ENCODE results near the gene PLA2G4D.
"Not testable (repeated sequence)": the region's sequence is repeated elsewhere in the genome, so short reads cannot be mapped to it uniquely, and the experiment has no call there.

Gene PLA2G4D

DNA sequence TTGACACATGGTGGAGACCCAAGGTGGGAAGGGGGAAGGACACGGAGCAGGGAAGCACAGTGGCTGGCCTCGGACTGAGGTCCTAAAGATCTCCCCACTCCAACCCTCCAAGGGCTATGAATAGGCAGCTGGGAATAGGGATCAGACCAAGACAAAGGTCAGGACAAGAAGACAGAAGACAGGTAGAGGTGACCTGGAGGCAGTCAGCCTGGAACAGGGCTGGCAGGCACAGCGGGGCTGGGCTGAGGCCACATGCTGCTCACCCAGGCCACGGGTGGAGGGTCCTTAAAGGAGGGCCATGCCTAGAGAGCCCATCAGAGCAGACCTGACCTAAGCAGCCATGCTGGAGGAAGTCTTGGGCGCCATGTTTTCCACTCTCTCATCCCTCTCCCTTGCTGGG, 2.7 kb upstream of the PLA2G4D start:
- Mint-ChIP-seq H3K36me3 (ENCODE audit: insufficient read depth) (no peaks in the 10 kb centered on the region), H3K9me3 (no peaks in the 10 kb centered on the region), H3K4me1 (no peaks in the 10 kb centered on the region), H3K4me3 (no peak overlapping the region), H3K27me3 (peaks cover 38% of the 10 kb centered on the region), H3K27ac (ENCODE audit: low read depth) (no peak overlapping the region)
- ATAC-seq (replicated peaks; ENCODE audit: extremely low read depth, poor library complexity, severe bottlenecking) = no peak
- DNase-seq (ENCODE audit: low spot score in 2 of 2) = no peak

DNA sequence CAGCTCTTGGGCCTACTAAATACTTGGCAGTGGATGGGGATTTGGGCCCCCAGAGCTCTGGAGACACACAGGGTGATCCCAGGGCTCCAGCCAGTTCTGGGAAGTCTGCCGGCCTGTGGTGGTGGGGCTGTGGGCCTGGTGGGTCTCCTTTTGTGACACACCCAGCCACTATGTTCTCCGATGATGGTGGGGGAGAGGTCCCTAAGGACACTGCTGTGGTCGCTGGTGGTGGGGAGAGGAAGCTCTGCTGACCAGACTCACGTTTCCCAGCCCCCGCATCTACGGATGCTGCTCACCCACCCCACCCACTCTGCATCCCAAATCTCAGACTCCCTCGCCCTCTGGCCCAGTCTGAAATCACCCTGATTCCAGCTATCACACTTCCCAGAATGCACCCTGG, 396 bp downstream of the PLA2G4D start:
- Mint-ChIP-seq H3K4me3 (no peak overlapping the region), H3K9me3 (no peaks in the 10 kb centered on the region), H3K27me3 (peaks cover 56% of the 10 kb centered on the region), H3K4me1 (no peaks in the 10 kb centered on the region), H3K36me3 (ENCODE audit: insufficient read depth) (no peaks in the 10 kb centered on the region), H3K27ac (ENCODE audit: low read depth) (no peak overlapping the region)
- ATAC-seq (replicated peaks; ENCODE audit: extremely low read depth, poor library complexity, severe bottlenecking) = no peak
- DNase-seq (ENCODE audit: low spot score in 2 of 2) = no peak

DNA sequence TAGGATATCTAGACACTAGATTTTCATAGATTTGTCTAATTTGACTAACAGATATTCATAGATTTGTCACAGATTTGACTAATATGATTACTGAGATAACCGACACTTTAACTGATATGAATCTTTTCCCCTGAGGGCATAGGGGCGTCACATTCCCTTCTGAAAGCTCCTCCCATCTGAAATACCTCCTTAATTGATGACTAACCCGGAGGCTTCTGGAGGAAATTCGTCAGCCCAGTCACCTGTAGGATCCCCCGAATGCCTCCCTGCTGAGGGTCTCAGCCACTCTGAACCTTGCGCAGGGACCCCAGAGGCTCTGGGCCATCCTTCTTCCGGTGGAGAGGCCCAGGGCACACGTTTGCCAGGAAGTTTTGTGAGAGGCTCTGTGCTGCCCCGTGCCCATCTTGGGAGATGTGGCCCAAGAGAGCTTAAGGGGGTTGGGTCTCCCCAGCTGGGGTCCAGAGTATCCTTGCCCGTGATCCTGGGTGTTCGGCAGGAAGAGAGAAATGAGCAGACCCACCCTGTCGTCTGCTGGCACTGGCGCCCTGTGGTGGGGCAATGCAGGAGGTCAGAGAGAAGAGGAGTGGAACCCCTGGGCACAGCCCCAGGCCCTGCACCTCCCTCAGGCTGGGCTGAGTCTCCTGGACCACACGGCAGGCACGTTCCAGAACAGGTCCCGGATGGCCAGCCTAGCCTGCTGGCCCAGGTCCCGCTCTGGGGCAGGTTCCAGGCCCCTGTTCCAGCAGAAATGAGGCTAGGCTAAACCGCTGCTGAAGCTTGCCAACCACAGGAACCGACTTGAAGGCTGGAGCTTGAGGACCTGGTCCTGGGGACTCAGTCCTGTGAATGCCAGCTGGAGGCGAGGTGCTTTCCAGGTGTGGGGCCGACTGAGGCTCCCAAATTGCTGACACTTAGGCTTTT, 1.7 kb downstream of the PLA2G4D start:
- H3K9me3 Mint-ChIP-seq = no peaks in the 10 kb centered on the region
- H3K4me3 Mint-ChIP-seq = no peak overlapping the region
- H3K36me3 Mint-ChIP-seq (ENCODE audit: insufficient read depth) = no peaks in the 10 kb centered on the region
- DNase-seq (ENCODE audit: low spot score in 2 of 2) (no peak), ATAC-seq (replicated peaks; ENCODE audit: extremely low read depth, poor library complexity, severe bottlenecking) (no peak)
- no peaks in the 10 kb centered on the region for H3K4me1 Mint-ChIP-seq
- H3K27me3 Mint-ChIP-seq = peaks cover 56% of the 10 kb centered on the region
- no peak overlapping the region for H3K27ac Mint-ChIP-seq (ENCODE audit: low read depth)

DNA sequence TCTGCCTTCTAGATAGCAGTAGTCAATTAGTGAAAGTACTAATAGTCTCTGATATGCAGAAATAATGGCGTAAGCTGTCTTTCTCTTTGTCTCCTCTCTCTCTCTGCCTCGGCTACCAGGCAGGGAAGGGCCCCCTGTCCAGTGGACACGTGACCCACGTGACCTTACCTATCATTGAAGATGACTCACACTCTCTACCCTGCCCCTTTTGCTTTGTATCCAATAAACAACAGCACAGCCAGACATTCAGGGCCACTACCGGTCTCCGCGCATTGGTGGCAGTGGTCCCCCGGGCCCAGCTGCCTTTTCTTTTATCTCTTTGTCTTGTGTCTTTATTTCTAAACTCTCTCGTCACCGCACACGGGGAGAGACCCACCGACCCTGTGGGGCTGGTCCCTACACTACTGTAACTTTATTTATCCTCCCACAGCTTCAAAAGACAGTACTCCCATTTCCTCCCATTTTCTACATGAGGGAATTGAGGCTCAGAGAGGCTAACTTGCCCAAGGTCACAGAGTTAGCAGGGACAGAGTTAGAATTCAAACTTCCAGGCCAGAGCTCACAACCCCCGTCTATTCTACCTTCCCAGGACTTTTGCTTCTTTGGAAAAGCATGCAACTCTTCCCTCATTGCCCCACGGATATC, 2.5 kb downstream of the PLA2G4D start:
- not testable (repeated sequence) for H3K4me3 Mint-ChIP-seq

DNA sequence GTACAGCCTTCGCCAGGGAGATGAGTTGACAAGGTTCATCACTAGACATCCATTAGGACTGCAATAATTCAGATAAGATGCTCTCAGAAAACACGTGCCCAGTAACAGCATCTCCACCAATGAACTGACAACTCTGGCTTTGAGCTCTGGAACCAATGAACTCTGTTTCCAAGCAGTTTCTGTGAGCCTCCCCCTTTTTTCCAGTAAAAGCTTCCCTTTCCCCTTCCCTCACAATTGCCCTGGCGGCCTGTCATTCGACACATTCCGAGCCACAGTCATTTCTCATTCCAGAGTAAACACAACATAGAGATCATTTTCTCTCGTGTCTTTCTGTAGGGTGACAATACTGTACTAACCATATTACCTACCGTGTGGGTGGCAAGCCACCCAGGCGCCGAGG, 3.6 kb downstream of the PLA2G4D start:
- H3K9me3 Mint-ChIP-seq = no peaks in the 10 kb centered on the region
- no peak for DNase-seq (ENCODE audit: low spot score in 2 of 2)
- H3K27me3 Mint-ChIP-seq = peaks cover 55% of the 10 kb centered on the region
- ATAC-seq (replicated peaks; ENCODE audit: extremely low read depth, poor library complexity, severe bottlenecking) = no peak
- no peak overlapping the region for H3K4me3 Mint-ChIP-seq
- no peaks in the 10 kb centered on the region for H3K36me3 Mint-ChIP-seq (ENCODE audit: insufficient read depth)
- H3K27ac Mint-ChIP-seq (ENCODE audit: low read depth) = no peak overlapping the region
- no peaks in the 10 kb centered on the region for H3K4me1 Mint-ChIP-seq

More for the DNA sequence above, 2.5 kb downstream of the PLA2G4D start:
- not testable (repeated sequence) for DNase-seq (ENCODE audit: low spot score in 2 of 2); ATAC-seq (replicated peaks; ENCODE audit: extremely low read depth, poor library complexity, severe bottlenecking); H3K9me3 Mint-ChIP-seq; H3K27ac Mint-ChIP-seq (ENCODE audit: low read depth); H3K4me1 Mint-ChIP-seq; H3K36me3 Mint-ChIP-seq (ENCODE audit: insufficient read depth)
- peaks cover 56% of the 10 kb centered on the region for H3K27me3 Mint-ChIP-seq

DNA sequence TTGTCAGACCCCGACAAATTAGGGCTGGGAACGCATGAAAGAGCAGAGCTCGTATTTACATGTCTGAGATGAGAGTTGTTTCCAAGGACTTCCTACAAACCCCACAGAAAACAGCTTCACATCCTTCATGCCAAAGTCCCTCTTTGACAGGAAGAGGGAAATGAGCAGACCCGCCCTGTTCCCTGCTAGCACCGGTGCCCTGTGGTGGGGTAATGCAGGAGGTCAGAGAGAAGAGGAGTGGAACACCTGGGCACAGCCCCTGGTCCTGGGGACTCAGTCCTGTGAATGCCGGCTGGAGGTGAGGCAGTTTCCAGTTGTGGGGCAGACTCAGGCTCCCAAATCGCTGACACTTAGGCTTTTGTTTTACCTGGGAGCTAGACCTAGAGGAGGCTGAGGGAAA, 4.0 kb downstream of the PLA2G4D start:
- no peak for ATAC-seq (replicated peaks; ENCODE audit: extremely low read depth, poor library complexity, severe bottlenecking)
- no peak overlapping the region for H3K4me3 Mint-ChIP-seq
- no peak overlapping the region for H3K27ac Mint-ChIP-seq (ENCODE audit: low read depth)

DNA sequence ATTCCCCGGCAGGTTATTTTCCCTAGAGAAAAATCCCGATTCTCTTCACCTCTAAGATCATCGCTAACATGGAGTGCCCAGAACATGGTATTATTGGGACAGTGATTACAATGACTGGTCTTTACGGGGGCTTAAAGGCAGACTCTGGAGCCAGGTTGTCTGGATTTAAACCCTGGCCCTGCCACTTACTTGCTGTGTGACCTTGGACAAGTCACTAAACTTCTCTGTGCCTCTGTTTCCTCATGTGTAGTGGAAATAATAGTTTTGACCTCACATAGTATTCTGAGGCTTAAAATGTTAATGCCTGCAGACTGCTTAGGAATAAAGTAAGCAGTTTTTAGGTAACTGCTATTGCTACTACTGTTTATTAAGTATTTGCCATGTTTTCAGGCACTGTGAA, 4.4 kb downstream of the PLA2G4D start:
- no peak for ATAC-seq (replicated peaks; ENCODE audit: extremely low read depth, poor library complexity, severe bottlenecking)
- Mint-ChIP-seq H3K4me3 (no peak overlapping the region), H3K9me3 (no peaks in the 10 kb centered on the region), H3K4me1 (no peaks in the 10 kb centered on the region), H3K36me3 (ENCODE audit: insufficient read depth) (no peaks in the 10 kb centered on the region), H3K27ac (ENCODE audit: low read depth) (no peak overlapping the region), H3K27me3 (peaks cover 56% of the 10 kb centered on the region)
- DNase-seq (ENCODE audit: low spot score in 2 of 2) = no peak

More for the DNA sequence above, 4.0 kb downstream of the PLA2G4D start:
- no peaks in the 10 kb centered on the region for H3K36me3 Mint-ChIP-seq (ENCODE audit: insufficient read depth)
- peaks cover 55% of the 10 kb centered on the region for H3K27me3 Mint-ChIP-seq
- no peaks in the 10 kb centered on the region for H3K9me3 Mint-ChIP-seq
- no peak for DNase-seq (ENCODE audit: low spot score in 2 of 2)
- no peaks in the 10 kb centered on the region for H3K4me1 Mint-ChIP-seq

DNA sequence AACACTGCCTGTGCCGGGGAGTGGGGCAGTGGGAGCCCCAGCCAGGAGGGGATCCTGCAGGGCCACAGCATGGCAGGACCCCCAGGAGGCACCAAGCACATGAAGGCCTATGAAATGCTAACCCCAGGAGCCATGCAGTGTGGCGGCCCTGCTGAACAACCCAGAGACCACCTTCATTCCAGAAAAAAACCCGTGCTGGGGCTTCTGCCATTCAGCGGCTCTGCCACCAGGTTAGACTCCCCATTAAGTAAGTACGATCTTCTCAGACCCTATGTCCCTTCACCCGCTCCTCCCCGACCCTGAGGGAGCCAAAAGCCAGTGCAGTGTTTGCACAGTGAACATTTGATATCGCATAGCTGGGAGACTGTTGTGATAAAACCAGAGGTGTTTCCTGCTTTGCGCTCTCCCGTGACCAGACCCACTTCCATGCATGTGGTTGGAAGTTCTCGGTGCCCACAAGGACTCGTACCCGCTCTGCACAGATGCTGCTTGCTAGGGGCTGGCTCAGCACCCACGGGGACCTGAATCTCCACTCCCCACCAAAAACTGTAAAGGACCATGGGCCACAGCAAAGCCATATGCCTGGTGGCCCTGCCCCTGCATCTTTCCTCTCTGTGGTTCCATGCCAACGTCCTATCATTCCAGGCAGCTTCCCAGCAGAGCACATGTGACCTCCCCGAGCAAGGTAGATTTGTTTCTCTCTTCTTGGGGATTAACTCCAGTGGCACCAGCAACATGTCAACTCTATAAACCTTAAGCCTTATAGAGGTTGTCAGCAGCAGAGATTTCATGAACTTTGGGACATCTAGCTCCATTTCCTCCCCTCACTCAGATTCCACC, 5.3 kb downstream of the PLA2G4D start:
- DNase-seq (ENCODE audit: low spot score in 2 of 2) (no peak), ATAC-seq (replicated peaks; ENCODE audit: extremely low read depth, poor library complexity, severe bottlenecking) (no peak)
- Mint-ChIP-seq H3K36me3 (ENCODE audit: insufficient read depth) (no peaks in the 10 kb centered on the region), H3K27ac (ENCODE audit: low read depth) (no peak overlapping the region), H3K27me3 (peaks cover 65% of the 10 kb centered on the region), H3K9me3 (no peaks in the 10 kb centered on the region), H3K4me3 (no peak overlapping the region), H3K4me1 (no peaks in the 10 kb centered on the region)

DNA sequence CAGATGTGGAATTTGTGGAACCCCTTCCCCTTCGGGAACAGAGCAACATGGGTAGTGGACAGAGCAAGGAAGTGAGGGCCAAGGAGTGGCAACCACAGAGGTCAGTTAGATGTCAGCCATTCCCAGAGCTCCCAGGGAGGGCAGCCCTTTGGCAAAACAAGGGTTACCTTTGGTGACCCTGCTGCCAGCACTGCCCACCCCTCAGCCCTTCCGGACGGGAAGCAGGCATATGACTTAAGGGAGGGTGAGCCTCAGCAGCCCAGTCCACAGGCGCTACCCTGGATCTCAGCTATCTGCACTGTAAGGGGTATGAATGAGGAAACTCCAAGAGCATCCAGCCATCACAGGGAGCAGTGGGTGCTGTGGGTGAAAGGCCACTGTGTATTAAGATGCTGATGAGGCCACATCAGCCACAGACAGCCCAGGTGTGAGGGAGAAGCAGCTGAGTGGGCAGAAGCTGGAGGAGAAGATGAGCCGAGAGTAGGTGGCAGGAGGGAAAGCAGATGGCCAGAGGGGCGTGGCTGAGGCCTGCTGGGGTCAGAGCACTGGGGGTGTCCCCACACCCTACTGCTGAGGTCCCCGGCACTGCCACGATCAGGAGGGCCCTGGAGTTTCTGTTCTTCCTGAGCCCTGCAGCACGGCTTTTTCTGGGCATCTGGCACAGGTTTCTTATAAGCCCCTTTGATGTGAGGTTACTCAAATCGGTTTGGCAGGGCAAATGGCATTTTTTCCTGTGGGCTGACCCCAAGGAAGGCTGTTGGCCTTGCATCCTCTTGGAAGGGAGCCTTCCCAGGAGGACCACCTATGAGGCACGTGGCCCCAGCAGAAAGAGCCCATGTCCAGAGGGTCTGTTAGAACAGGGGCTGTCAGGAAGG, 6.2 kb downstream of the PLA2G4D start:
- H3K36me3 Mint-ChIP-seq (ENCODE audit: insufficient read depth) = no peaks in the 10 kb centered on the region
- H3K4me1 Mint-ChIP-seq = no peaks in the 10 kb centered on the region
- H3K27me3 Mint-ChIP-seq = peaks cover 72% of the 10 kb centered on the region
- ATAC-seq (replicated peaks; ENCODE audit: extremely low read depth, poor library complexity, severe bottlenecking) (no peak), DNase-seq (ENCODE audit: low spot score in 2 of 2) (no peak)
- H3K4me3 Mint-ChIP-seq = no peak overlapping the region
- no peaks in the 10 kb centered on the region for H3K9me3 Mint-ChIP-seq
- no peak overlapping the region for H3K27ac Mint-ChIP-seq (ENCODE audit: low read depth)

DNA sequence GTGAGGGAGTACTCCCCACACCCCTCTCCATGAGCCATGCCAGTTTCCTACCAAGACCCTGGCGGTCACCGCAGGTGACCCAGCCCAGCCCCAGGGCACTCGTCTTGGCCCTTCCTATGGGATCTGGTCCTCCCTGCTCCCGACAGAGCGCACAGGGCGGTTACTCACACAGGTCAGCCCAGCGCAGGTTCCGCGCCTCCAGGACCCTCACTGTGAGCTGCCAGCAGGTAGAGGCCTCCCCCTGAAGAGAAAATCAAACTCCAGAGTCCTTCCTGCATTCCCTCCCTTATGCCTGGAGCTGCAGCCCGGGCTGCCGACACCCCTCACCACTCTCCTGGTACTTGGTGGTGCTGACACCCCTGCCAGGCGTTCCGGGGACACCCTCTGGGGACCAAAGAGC, 6.9 kb downstream of the PLA2G4D start:
- Mint-ChIP-seq H3K36me3 (ENCODE audit: insufficient read depth) (no peaks in the 10 kb centered on the region), H3K27ac (ENCODE audit: low read depth) (no peak overlapping the region), H3K4me3 (no peak overlapping the region), H3K9me3 (no peaks in the 10 kb centered on the region), H3K27me3 (peaks cover 67% of the 10 kb centered on the region), H3K4me1 (no peaks in the 10 kb centered on the region)
- no peak for DNase-seq (ENCODE audit: low spot score in 2 of 2)
- ATAC-seq (replicated peaks; ENCODE audit: extremely low read depth, poor library complexity, severe bottlenecking) = no peak

DNA sequence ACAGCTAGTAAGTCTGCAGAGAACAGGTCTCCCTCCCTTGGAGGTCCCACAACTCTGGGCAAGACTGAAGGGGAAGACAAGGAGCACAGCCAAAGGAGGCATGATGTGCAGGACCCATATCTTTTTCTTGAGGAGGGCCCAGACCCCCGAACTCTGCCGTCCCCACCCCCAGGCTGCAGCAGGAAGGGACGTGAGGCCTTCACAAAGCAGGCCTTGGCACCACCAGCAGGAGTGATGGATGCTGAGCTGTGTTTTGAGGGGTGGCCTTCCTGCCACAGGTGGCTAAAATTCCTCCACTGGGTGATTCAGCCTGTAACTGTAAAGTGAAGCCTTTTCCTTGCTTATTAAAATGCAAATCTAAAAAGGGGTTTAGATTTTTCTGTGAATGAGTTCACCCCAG, 8.6 kb downstream of the PLA2G4D start:
- Mint-ChIP-seq H3K36me3 (ENCODE audit: insufficient read depth) (no peaks in the 10 kb centered on the region), H3K27ac (ENCODE audit: low read depth) (no peak overlapping the region), H3K4me1 (no peaks in the 10 kb centered on the region), H3K4me3 (no peak overlapping the region), H3K9me3 (no peaks in the 10 kb centered on the region), H3K27me3 (peaks cover 65% of the 10 kb centered on the region)
- DNase-seq (ENCODE audit: low spot score in 2 of 2) = no peak
- no peak for ATAC-seq (replicated peaks; ENCODE audit: extremely low read depth, poor library complexity, severe bottlenecking)

DNA sequence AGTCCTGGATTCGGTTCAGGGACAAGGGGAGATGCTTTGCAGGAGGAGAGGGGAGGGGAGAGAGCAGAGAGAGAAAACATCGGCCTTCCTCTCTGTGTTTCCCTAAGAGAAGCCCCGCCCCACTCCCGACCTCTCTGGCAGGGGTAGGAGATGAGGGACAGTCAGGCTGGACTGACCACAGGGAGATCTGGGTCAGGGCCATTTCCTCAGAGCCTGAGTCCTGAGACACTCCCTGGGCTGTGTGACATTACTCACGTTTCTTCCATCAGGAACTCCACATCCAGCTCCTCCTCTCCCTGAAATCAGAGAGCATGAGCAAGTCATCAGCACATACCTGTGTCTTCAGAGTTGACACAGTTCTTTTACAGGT, 9.1 kb downstream of the PLA2G4D start:
- H3K4me1 Mint-ChIP-seq = no peaks in the 10 kb centered on the region
- no peak overlapping the region for H3K4me3 Mint-ChIP-seq
- H3K9me3 Mint-ChIP-seq = no peaks in the 10 kb centered on the region
- no peak for ATAC-seq (replicated peaks; ENCODE audit: extremely low read depth, poor library complexity, severe bottlenecking)
- no peak for DNase-seq (ENCODE audit: low spot score in 2 of 2)
- no peaks in the 10 kb centered on the region for H3K36me3 Mint-ChIP-seq (ENCODE audit: insufficient read depth)
- no peak overlapping the region for H3K27ac Mint-ChIP-seq (ENCODE audit: low read depth)
- H3K27me3 Mint-ChIP-seq = peaks cover 66% of the 10 kb centered on the region
